Measurements from ENCODE around the gene METAP1D.
"Not testable (repeated sequence)": the region's sequence is repeated elsewhere in the genome, so short reads cannot be mapped to it uniquely, and the experiment has no call there.

DNA sequence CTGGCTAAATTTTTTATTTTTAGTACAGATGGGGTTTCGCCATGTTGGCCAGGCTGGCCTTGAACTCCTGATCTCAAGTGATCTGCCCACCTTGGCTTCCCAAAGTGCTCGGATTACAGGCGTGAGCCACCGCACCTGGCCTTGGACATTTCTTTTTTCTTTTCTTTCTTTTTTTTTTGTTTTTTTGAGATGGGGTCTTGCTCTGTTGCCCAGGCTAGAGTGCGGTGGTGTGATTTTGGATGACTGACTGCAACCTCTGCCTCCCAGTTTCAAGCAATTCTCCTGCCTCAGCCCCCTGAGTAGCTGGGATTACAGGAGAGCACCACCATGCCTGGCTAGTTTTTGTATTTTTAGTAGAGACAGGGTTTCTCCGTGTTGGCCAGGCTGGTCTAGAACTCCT lies 114.4 kb downstream of the METAP1D start:
- TF ChIP-seq, protein P1, sequence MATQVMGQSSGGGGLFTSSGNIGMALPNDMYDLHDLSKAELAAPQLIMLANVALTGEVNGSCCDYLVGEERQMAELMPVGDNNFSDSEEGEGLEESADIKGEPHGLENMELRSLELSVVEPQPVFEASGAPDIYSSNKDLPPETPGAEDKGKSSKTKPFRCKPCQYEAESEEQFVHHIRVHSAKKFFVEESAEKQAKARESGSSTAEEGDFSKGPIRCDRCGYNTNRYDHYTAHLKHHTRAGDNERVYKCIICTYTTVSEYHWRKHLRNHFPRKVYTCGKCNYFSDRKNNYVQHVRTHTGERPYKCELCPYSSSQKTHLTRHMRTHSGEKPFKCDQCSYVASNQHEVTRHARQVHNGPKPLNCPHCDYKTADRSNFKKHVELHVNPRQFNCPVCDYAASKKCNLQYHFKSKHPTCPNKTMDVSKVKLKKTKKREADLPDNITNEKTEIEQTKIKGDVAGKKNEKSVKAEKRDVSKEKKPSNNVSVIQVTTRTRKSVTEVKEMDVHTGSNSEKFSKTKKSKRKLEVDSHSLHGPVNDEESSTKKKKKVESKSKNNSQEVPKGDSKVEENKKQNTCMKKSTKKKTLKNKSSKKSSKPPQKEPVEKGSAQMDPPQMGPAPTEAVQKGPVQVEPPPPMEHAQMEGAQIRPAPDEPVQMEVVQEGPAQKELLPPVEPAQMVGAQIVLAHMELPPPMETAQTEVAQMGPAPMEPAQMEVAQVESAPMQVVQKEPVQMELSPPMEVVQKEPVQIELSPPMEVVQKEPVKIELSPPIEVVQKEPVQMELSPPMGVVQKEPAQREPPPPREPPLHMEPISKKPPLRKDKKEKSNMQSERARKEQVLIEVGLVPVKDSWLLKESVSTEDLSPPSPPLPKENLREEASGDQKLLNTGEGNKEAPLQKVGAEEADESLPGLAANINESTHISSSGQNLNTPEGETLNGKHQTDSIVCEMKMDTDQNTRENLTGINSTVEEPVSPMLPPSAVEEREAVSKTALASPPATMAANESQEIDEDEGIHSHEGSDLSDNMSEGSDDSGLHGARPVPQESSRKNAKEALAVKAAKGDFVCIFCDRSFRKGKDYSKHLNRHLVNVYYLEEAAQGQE (IDR thresholded peaks at IDR 0.05) = not testable (repeated sequence)
- TF ChIP-seq, protein P2, sequence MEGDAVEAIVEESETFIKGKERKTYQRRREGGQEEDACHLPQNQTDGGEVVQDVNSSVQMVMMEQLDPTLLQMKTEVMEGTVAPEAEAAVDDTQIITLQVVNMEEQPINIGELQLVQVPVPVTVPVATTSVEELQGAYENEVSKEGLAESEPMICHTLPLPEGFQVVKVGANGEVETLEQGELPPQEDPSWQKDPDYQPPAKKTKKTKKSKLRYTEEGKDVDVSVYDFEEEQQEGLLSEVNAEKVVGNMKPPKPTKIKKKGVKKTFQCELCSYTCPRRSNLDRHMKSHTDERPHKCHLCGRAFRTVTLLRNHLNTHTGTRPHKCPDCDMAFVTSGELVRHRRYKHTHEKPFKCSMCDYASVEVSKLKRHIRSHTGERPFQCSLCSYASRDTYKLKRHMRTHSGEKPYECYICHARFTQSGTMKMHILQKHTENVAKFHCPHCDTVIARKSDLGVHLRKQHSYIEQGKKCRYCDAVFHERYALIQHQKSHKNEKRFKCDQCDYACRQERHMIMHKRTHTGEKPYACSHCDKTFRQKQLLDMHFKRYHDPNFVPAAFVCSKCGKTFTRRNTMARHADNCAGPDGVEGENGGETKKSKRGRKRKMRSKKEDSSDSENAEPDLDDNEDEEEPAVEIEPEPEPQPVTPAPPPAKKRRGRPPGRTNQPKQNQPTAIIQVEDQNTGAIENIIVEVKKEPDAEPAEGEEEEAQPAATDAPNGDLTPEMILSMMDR (IDR thresholded peaks at IDR 0.05; ENCODE audit: low read depth, low read length, missing input control) = not testable (repeated sequence)
- TF ChIP-seq ZBTB33 (IDR thresholded peaks at IDR 0.05); FOXA1 (IDR thresholded peaks at IDR 0.05); SP1 (IDR thresholded peaks at IDR 0.05); YY1 (IDR thresholded peaks at IDR 0.05); GABPA (IDR thresholded peaks at IDR 0.05 in 1 of 2, conservative IDR thresholded peaks at IDR 0.05 in 1 of 2): not testable (repeated sequence)

Data from liver (tissue), 3 donors.